OCI-LY7 (cell line): ENCODE results near the gene DHRS9. TPM values are rescaled to one million over a fixed set of nuclear protein-coding genes. Genes with fewer than 3 reads are reported as not detected.

Experiments used
- BruUV-seq: library from RNA; stranded (reverse); fragments of 400-500 nt; replicated peaks from 2 replicates; lab custom pipeline; 2021; lab: Mats Ljungman, UMichigan
- CTCF ChIA-PET: fragments of 300-600 bp; sonication (Branson Sonifier 250); formaldehyde crosslinking; loops from one replicate; lab custom pipeline; 2022; ENCODE audit warnings: antibody characterized with exemption; ENCODE audit not compliant: unreplicated experiment; lab: Charles Lee
- POLR2A ChIA-PET: fragments of 300-600 bp; sonication (Branson Sonifier 250); formaldehyde crosslinking; loops from one replicate; lab custom pipeline; 2022; ENCODE audit warnings: antibody characterized with exemption; lab: Charles Lee
- DNase-seq: peaks from one replicate; pipeline ENCODE4 v3.0.0-alpha.2; 2015; ENCODE audit warnings: low spot score
- H2AFZ ChIP-seq: fragments of 200-600 bp; sonication (generic), shearing (Covaris generic); 2 replicates; pipeline ENCODE4 v1.6.1; 2014; ENCODE audit warnings: mild to moderate bottlenecking, antibody characterized with exemption, low read length, moderate library complexity
- H3K27ac ChIP-seq: fragments of 200-600 bp; sonication (generic); 2 replicates; pipeline ENCODE4 v1.5.1; 2014; ENCODE audit warnings: mixed run types, low read depth, mild to moderate bottlenecking, moderate library complexity, low read length, inconsistent platforms; ENCODE audit not compliant: poor library complexity, severe bottlenecking
- H3K36me3 ChIP-seq: fragments of 200-600 bp; sonication (generic); 2 replicates; pipeline ENCODE4 v1.6.1; 2014; ENCODE audit warnings: mild to moderate bottlenecking, antibody characterized with exemption, low read length, moderate library complexity, mixed read lengths; ENCODE audit not compliant: insufficient read depth
- H3K4me1 ChIP-seq: fragments of 200-600 bp; sonication (generic); 2 replicates; pipeline ENCODE4 v1.5.1; 2014; ENCODE audit warnings: mild to moderate bottlenecking, low read length; ENCODE audit not compliant: insufficient read depth, poor library complexity, severe bottlenecking
- H3K4me2 ChIP-seq: fragments of 200-600 bp; sonication (generic); 2 replicates; pipeline ENCODE4 v1.6.1; 2014; ENCODE audit warnings: mild to moderate bottlenecking, low read length
- H3K4me3 ChIP-seq: fragments of 200-600 bp; sonication (generic); 2 replicates; pipeline ENCODE4 v1.5.1; 2014; ENCODE audit warnings: mild to moderate bottlenecking, low read depth, low read length; ENCODE audit not compliant: poor library complexity, severe bottlenecking
- H3K79me2 ChIP-seq: fragments of 200-600 bp; sonication (generic); 2 replicates; pipeline ENCODE4 v1.6.1; 2016; ENCODE audit warnings: low read depth, mild to moderate bottlenecking, low read length, moderate library complexity, mixed read lengths; ENCODE audit not compliant: insufficient read depth
- H3K9me2 ChIP-seq: fragments of 200-600 bp; sonication (generic); 2 replicates; pipeline ENCODE4 v1.6.1; 2016; ENCODE audit warnings: mild to moderate bottlenecking, low read length, mixed read lengths; ENCODE audit not compliant: insufficient read depth
- H3K9me3 ChIP-seq: fragments of 200-600 bp; sonication (generic); 2 replicates; pipeline ENCODE4 v1.6.1; 2014; ENCODE audit warnings: mild to moderate bottlenecking, mixed run types, low read length, mixed read lengths
- H4K20me1 ChIP-seq: fragments of 200-600 bp; sonication (generic); 2 replicates; pipeline ENCODE4 v1.6.1; 2014; ENCODE audit warnings: mild to moderate bottlenecking, antibody characterized with exemption, low read length, moderate library complexity, mixed read lengths; ENCODE audit not compliant: insufficient read depth
- EZH2phosphoT487 ChIP-seq: fragments of 200-600 bp; sonication (generic); IDR thresholded peaks from 2 replicates; pipeline ENCODE4 v1.6.1; 2018; ENCODE audit warnings: low read depth, borderline replicate concordance, mild to moderate bottlenecking, mixed run types, antibody characterized with exemption, low read length, moderate library complexity, mixed read lengths
- intact Hi-C: fragments of 100-400 bp; cut with micrococcal nuclease; formaldehyde crosslinking; loops from one replicate; pipeline ENCODE4 v1.10.0; 2022; ENCODE audit not compliant: unreplicated experiment
- total RNA-seq, 2 experiments: library from RNA; depleted of rRNA in 1 of 2; stranded (reverse); fragments of >200 nt in 1 of 2; shearing (Covaris generic) in 1 of 2; gene quantifications; 2 replicates each; pipeline ENCODE4 v1.2.3, GENCODE V29; 2014 to 2022
- TF ChIP-seq, protein P1 (sequence below): fragments of 200-600 bp; sonication (generic); conservative IDR thresholded peaks from 2 replicates; pipeline ENCODE4 v1.5.1; 2014; ENCODE audit warnings: mild to moderate bottlenecking, antibody characterized with exemption, low read length, moderate library complexity, mixed read lengths

The DHRS9 gene
- total RNA-seq, 2 experiments from 2014 or later, result 0.59 TPM; not detected in 1

DNA sequence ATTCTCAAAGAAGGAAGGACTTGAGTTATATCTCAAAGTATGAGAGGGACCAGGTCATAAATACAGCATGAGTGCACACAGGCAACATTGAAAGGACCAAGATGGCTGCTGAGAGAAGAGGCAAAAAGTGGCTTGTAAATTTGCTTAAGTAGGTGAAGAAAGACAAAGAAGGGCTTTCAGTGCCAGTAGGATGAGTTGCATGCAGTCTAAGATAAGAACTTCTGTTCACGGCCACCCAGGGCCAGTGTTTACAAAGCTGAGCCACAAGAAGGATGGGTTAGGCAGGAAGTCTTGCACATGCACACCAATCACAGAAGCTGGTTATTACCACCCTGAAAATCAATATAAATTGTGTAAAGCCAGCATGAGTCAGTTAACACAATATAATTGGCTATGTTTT, 35.1 kb upstream of the DHRS9 start:
- no peak for DNase-seq
- Histone ChIP-seq H3K9me3 (no peaks in the 10 kb centered on the region), H4K20me1 (no peaks in the 10 kb centered on the region), H3K4me1 (no peaks in the 10 kb centered on the region), H3K4me2 (no peak overlapping the region), H3K79me2 (no peaks in the 10 kb centered on the region), H2AFZ (no peak overlapping the region), H3K27ac (no peak overlapping the region), H3K36me3 (no peaks in the 10 kb centered on the region), H3K9me2 (no peaks in the 10 kb centered on the region), H3K4me3 (no peak overlapping the region)
- CTCF ChIA-PET, result no interaction called here
- intact Hi-C loops, result no loop called here
- BruUV-seq, result no TSS peak
- POLR2A ChIA-PET, result interaction anchor here (0.9 to 1.4 kb wide), 2 partner anchors 20 to 106 kb away, joined by 3 to 5 read pairs; no protein-coding TSS in a partner anchor
- TF ChIP-seq, protein P1, sequence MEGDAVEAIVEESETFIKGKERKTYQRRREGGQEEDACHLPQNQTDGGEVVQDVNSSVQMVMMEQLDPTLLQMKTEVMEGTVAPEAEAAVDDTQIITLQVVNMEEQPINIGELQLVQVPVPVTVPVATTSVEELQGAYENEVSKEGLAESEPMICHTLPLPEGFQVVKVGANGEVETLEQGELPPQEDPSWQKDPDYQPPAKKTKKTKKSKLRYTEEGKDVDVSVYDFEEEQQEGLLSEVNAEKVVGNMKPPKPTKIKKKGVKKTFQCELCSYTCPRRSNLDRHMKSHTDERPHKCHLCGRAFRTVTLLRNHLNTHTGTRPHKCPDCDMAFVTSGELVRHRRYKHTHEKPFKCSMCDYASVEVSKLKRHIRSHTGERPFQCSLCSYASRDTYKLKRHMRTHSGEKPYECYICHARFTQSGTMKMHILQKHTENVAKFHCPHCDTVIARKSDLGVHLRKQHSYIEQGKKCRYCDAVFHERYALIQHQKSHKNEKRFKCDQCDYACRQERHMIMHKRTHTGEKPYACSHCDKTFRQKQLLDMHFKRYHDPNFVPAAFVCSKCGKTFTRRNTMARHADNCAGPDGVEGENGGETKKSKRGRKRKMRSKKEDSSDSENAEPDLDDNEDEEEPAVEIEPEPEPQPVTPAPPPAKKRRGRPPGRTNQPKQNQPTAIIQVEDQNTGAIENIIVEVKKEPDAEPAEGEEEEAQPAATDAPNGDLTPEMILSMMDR, result no peak

DNA sequence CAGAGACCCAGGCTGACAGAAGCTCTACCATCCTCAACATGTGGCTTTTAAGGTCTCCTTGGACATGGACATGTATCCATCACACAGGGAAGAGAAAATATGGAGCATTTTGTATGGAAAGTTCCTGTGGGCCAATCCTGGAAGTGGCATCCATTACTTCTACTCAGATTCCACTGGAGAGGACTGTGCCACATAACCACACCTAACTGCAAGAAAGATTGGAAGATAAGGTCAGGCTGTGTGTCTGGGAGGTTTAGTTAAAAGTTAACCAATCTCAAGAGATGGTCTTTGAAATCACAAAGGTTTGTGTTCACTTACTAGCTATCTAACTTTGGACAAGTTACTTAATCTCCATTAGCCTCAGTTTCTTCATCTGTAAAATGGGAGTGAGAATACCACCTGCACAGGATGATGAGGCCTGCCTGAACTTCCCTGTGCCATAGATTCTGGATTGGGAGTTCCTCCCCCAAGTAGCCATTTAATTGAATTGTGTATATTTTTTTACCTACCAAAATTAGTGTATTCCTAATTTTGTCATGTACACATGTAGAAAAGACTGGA, 34.3 kb upstream of the DHRS9 start:
- BruUV-seq, result no TSS peak
- ChIA-PET CTCF (no interaction called here), POLR2A (interaction anchor here (0.7 to 1.4 kb wide), 2 partner anchors 8 to 20 kb away, joined by 3 to 5 read pairs; no protein-coding TSS in a partner anchor)
- no peaks in the 10 kb centered on the region for H3K79me2 ChIP-seq
- no peaks in the 10 kb centered on the region for H4K20me1 ChIP-seq
- H2AFZ ChIP-seq, result no peak overlapping the region
- intact Hi-C loops, result no loop called here
- no peaks in the 10 kb centered on the region for H3K9me2 ChIP-seq
- H3K4me3 ChIP-seq, result no peak overlapping the region
- no peak overlapping the region for H3K27ac ChIP-seq
- no peaks in the 10 kb centered on the region for H3K36me3 ChIP-seq
- DNase-seq, result no peak
- TF ChIP-seq EZH2phosphoT487, result no peak
- TF ChIP-seq, protein P1, result no peak
- no peaks in the 10 kb centered on the region for H3K4me1 ChIP-seq
- H3K9me3 ChIP-seq, result no peaks in the 10 kb centered on the region
- no peak overlapping the region for H3K4me2 ChIP-seq

DNA sequence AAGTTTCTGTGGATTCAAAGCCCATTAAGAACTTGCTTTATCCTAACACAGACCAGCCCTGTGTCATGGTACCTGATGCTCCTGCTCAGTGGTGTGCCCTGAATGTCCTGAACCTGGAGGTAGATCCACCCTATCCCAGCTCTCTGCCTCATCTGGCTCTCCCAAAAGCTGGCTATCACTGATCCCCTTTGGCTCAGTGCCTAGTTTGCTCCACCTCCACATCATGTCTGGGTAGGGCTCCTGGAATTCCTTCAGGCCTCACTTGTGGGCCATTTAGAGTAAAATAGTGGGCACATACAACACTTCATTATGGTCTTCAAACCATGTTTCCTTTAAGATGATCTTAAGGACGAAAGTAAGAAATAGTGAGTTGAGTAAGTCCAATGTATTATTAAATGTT, 33.5 kb upstream of the DHRS9 start:
- Histone ChIP-seq H2AFZ (no peak overlapping the region), H3K9me3 (no peaks in the 10 kb centered on the region), H3K79me2 (no peaks in the 10 kb centered on the region), H4K20me1 (no peaks in the 10 kb centered on the region), H3K4me2 (no peak overlapping the region), H3K4me1 (no peaks in the 10 kb centered on the region), H3K27ac (no peak overlapping the region), H3K36me3 (no peaks in the 10 kb centered on the region), H3K9me2 (no peaks in the 10 kb centered on the region), H3K4me3 (no peak overlapping the region)
- no TSS peak for BruUV-seq
- DNase-seq, result no peak
- intact Hi-C loops, result no loop called here
- TF ChIP-seq, protein P1, result no peak
- no peak for TF ChIP-seq EZH2phosphoT487
- CTCF ChIA-PET, result no interaction called here
- POLR2A ChIA-PET, result interaction anchor here (0.7 kb wide), 1 partner anchor 9 kb away, joined by 3 read pairs; no protein-coding TSS in a partner anchor
